ENCODE results near the gene WNT16.

WNT16 gene

GRCh38 chr7:121306565-121306964 is 22.2 kb upstream of the WNT16 start:
- Histone ChIP-seq H4K20me1 (ENCODE audit: insufficient read depth, low read length, poor library complexity, severe bottlenecking) (no peaks in the 10 kb centered on the region), H3K27me3 (ENCODE audit: insufficient read depth, low read length, poor library complexity, severe bottlenecking) (no peaks in the 10 kb centered on the region), H3K36me3 (ENCODE audit: insufficient read depth, low read length) (no peaks in the 10 kb centered on the region), H3K9me3 (ENCODE audit: insufficient read depth, low read depth, low read length) (no peaks in the 10 kb centered on the region), H3K4me1 (ENCODE audit: insufficient read depth, low read length, poor library complexity, severe bottlenecking) (no peaks in the 10 kb centered on the region), H3K4me3 (ENCODE audit: low read length, poor library complexity, severe bottlenecking) (no peak overlapping the region), H2AFZ (ENCODE audit: low read length) (no peak overlapping the region), H3K4me2 (ENCODE audit: low read depth, low read length, poor library complexity, severe bottlenecking) (no peak overlapping the region), H3K79me2 (ENCODE audit: insufficient read depth, low read length) (no peaks in the 10 kb centered on the region), H3F3A (ENCODE audit: low read depth) (no peaks in the 10 kb centered on the region), H3K9me2 (replicated peaks; ENCODE audit: low read depth, low read length) (no peaks in the 10 kb centered on the region), H3K9ac (ENCODE audit: low read depth, low read length, poor library complexity, severe bottlenecking) (no peak overlapping the region)
- TF ChIP-seq EZH2phosphoT487 (IDR thresholded peaks at IDR 0.05; ENCODE audit: borderline replicate concordance) (no peak), CTCF (conservative IDR thresholded peaks at IDR 0.05; ENCODE audit: low read length) (no peak)

GRCh38 chr7:121307021-121307574 is 21.7 kb upstream of the WNT16 start:
- no peaks in the 10 kb centered on the region for H3K9me3 ChIP-seq (ENCODE audit: insufficient read depth, low read depth, low read length)
- H3K9ac ChIP-seq (ENCODE audit: low read depth, low read length, poor library complexity, severe bottlenecking), result no peak overlapping the region
- H3K27me3 ChIP-seq (ENCODE audit: insufficient read depth, low read length, poor library complexity, severe bottlenecking), result no peaks in the 10 kb centered on the region
- no peaks in the 10 kb centered on the region for H3K9me2 ChIP-seq (replicated peaks; ENCODE audit: low read depth, low read length)
- H2AFZ ChIP-seq (ENCODE audit: low read length), result no peak overlapping the region
- H3K4me3 ChIP-seq (ENCODE audit: low read length, poor library complexity, severe bottlenecking), result no peak overlapping the region
- TF ChIP-seq EZH2phosphoT487 (IDR thresholded peaks at IDR 0.05; ENCODE audit: borderline replicate concordance) (no peak), CTCF (conservative IDR thresholded peaks at IDR 0.05; ENCODE audit: low read length) (no peak)
- no peaks in the 10 kb centered on the region for H3K36me3 ChIP-seq (ENCODE audit: insufficient read depth, low read length)
- H3K4me2 ChIP-seq (ENCODE audit: low read depth, low read length, poor library complexity, severe bottlenecking), result no peak overlapping the region
- no peaks in the 10 kb centered on the region for H3F3A ChIP-seq (ENCODE audit: low read depth)
- no peaks in the 10 kb centered on the region for H3K79me2 ChIP-seq (ENCODE audit: insufficient read depth, low read length)
- H4K20me1 ChIP-seq (ENCODE audit: insufficient read depth, low read length, poor library complexity, severe bottlenecking), result no peaks in the 10 kb centered on the region
- no peaks in the 10 kb centered on the region for H3K4me1 ChIP-seq (ENCODE audit: insufficient read depth, low read length, poor library complexity, severe bottlenecking)

- H3K9me2 ChIP-seq (replicated peaks; ENCODE audit: low read depth, low read length), result no peaks in the 10 kb centered on the region
- TF ChIP-seq CTCF (conservative IDR thresholded peaks at IDR 0.05; ENCODE audit: low read length) (no peak), EZH2phosphoT487 (IDR thresholded peaks at IDR 0.05; ENCODE audit: borderline replicate concordance) (no peak)
- no peaks in the 10 kb centered on the region for H3K27me3 ChIP-seq (ENCODE audit: insufficient read depth, low read length, poor library complexity, severe bottlenecking)
- H3K4me2 ChIP-seq (ENCODE audit: low read depth, low read length, poor library complexity, severe bottlenecking), result no peak overlapping the region
- H3K9ac ChIP-seq (ENCODE audit: low read depth, low read length, poor library complexity, severe bottlenecking), result no peak overlapping the region
- H2AFZ ChIP-seq (ENCODE audit: low read length), result peak overlapping the region; percentile 39; the same call in 1 of the 2 replicates
- H3K4me3 ChIP-seq (ENCODE audit: low read length, poor library complexity, severe bottlenecking), result no peak overlapping the region
- no peaks in the 10 kb centered on the region for H3K9me3 ChIP-seq (ENCODE audit: insufficient read depth, low read depth, low read length)
- H3F3A ChIP-seq (ENCODE audit: low read depth), result no peaks in the 10 kb centered on the region
- no peaks in the 10 kb centered on the region for H3K4me1 ChIP-seq (ENCODE audit: insufficient read depth, low read length, poor library complexity, severe bottlenecking)
- H4K20me1 ChIP-seq (ENCODE audit: insufficient read depth, low read length, poor library complexity, severe bottlenecking), result no peaks in the 10 kb centered on the region
- H3K36me3 ChIP-seq (ENCODE audit: insufficient read depth, low read length), result no peaks in the 10 kb centered on the region
- no peaks in the 10 kb centered on the region for H3K79me2 ChIP-seq (ENCODE audit: insufficient read depth, low read length)
These were observed 15.5 kb upstream of the WNT16 start for GRCh38 chr7:121313220-121313792.

Data from Loucy (cell line).